Caki2 (cell line): ENCODE results near the gene MED6. TPM values are rescaled to one million over a fixed set of nuclear protein-coding genes. Genes with fewer than 3 reads are reported as not detected.

Experiments used
- total RNA-seq: library from RNA; depleted of rRNA; stranded (reverse); fragments of >200 nt; shearing (Covaris generic); gene quantifications from 2 replicates; pipeline ENCODE4 v1.2.3, GENCODE V29; 2014; ENCODE audit warnings: low replicate concordance; rRNA removed

MED6 gene
- total RNA-seq, 1 experiment from 2014 or later: 25.8 TPM

Other genes with a start within 250 kb of the MED6 start
- 26.6 and 31.9 TPM in 2 replicates for gene COX16, start 241.0 kb downstream of the MED6 start, total RNA-seq
- gene SYNJ2BP, start 183.6 kb downstream of the MED6 start, total RNA-seq: 8.0 and 22.4 TPM in 2 replicates
- not detected in 2 replicates for gene ADAM21, start 148.5 kb downstream of the MED6 start, total RNA-seq
- 1.0 TPM in 1 of 2 replicates, not detected in the other for gene ADAM20, start 65.7 kb downstream of the MED6 start, total RNA-seq
- gene TTC9, start 41.3 kb upstream of the MED6 start, total RNA-seq: 4.5 and 4.8 TPM in 2 replicates
- 3.5 and 7.2 TPM in 2 replicates for gene MAP3K9, start 208.9 kb upstream of the MED6 start, total RNA-seq